Mammary microvascular endothelial cell (primary cell): ENCODE measurements around the gene RFXANK. TPM values are rescaled to one million over a fixed set of nuclear protein-coding genes. Genes with fewer than 3 reads are reported as not detected.

Experiments
- total RNA-seq: library from RNA; depleted of rRNA; stranded (reverse); fragments of >200 nt; gene quantifications from 2 replicates; pipeline ENCODE4 v1.2.3, GENCODE V29; 2015

Gene RFXANK
- 63.0 and 86.1 TPM in 2 replicates for total RNA-seq

GRCh38 chr19:19192078-19192882, at the start of gene RFXANK, which contains the start of gene BORCS8:
TSS of gene RFXANK (plus strand) at chr19:19192258. CDS start at chr19:19193947, 1,689 bp downstream.
TSS of gene BORCS8 (minus strand) at chr19:19192152. CDS start at chr19:19192117, 35 bp downstream.

GRCh38 chr19:19170053-19170872, 21.8 kb upstream of the RFXANK start, which contains the start of gene MEF2B:
TSS of gene MEF2B (minus strand) at chr19:19170263. CDS start at chr19:19150735, 19,528 bp downstream.

GRCh38 chr19:19203012-19203856, 11.2 kb downstream of the RFXANK start, which contains the start of gene NR2C2AP:
TSS of gene NR2C2AP (minus strand) at chr19:19203414. CDS start at chr19:19203060, 354 bp downstream.

GRCh38 chr19:19211499-19212420, 19.7 kb downstream of the RFXANK start, which contains the start of gene NCAN:
TSS of gene NCAN (plus strand) at chr19:19211958. CDS start at chr19:19216954, 4,996 bp downstream.

Other genes with a start within 250 kb of the RFXANK start
- 18.3 and 18.8 TPM in 2 replicates for gene SUGP2, start 158.7 kb upstream of the RFXANK start, total RNA-seq
- 64.5 and 69.2 TPM in 2 replicates for gene ARMC6, start 158.7 kb upstream of the RFXANK start, total RNA-seq
- 2.5 and 2.9 TPM in 2 replicates for gene SLC25A42, start 128.3 kb upstream of the RFXANK start, total RNA-seq
- gene TMEM161A, start 53.8 kb upstream of the RFXANK start, total RNA-seq: 17.1 and 19.0 TPM in 2 replicates
- gene MEF2B, start 22.0 kb upstream of the RFXANK start, total RNA-seq: 0.07 and 0.10 TPM in 2 replicates
- 21.4 and 24.0 TPM in 2 replicates for gene BORCS8, start 106 bp upstream of the RFXANK start, total RNA-seq
- 21.2 and 23.7 TPM in 2 replicates for gene NR2C2AP, start 11.2 kb downstream of the RFXANK start, total RNA-seq
- 0.07 TPM in 1 of 2 replicates, not detected in the other for gene NCAN, start 19.7 kb downstream of the RFXANK start, total RNA-seq
- not detected in 2 replicates for gene TM6SF2, start 81.0 kb downstream of the RFXANK start, total RNA-seq
- 19.6 and 31.8 TPM in 2 replicates for gene SUGP1, start 128.3 kb downstream of the RFXANK start, total RNA-seq
- gene MAU2, start 128.6 kb downstream of the RFXANK start, total RNA-seq: 22.1 and 22.7 TPM in 2 replicates
- gene GATAD2A, start 213.4 kb downstream of the RFXANK start, total RNA-seq: 95.4 and 97.3 TPM in 2 replicates